ENCODE data around the gene ATP2A2. TPM values are rescaled to one million over a fixed set of nuclear protein-coding genes. Genes with fewer than 3 reads are reported as not detected.

Gene ATP2A2
- total RNA-seq, 1 donor from 2014 or later: 1,955 TPM

GRCh38 chr12:110286623-110287022 is 5.6 kb downstream of the ATP2A2 start:
- intact Hi-C loops (cut with micrococcal nuclease): no loop called here
- H3K9me3 ChIP-seq (replicated peaks): no peaks in the 10 kb centered on the region
- no peaks in the 10 kb centered on the region for H3K27me3 ChIP-seq (ENCODE audit: low read depth)
- DNase-seq: no peak
- TF ChIP-seq, protein P1, sequence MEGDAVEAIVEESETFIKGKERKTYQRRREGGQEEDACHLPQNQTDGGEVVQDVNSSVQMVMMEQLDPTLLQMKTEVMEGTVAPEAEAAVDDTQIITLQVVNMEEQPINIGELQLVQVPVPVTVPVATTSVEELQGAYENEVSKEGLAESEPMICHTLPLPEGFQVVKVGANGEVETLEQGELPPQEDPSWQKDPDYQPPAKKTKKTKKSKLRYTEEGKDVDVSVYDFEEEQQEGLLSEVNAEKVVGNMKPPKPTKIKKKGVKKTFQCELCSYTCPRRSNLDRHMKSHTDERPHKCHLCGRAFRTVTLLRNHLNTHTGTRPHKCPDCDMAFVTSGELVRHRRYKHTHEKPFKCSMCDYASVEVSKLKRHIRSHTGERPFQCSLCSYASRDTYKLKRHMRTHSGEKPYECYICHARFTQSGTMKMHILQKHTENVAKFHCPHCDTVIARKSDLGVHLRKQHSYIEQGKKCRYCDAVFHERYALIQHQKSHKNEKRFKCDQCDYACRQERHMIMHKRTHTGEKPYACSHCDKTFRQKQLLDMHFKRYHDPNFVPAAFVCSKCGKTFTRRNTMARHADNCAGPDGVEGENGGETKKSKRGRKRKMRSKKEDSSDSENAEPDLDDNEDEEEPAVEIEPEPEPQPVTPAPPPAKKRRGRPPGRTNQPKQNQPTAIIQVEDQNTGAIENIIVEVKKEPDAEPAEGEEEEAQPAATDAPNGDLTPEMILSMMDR (IDR thresholded peaks at IDR 0.05; ENCODE audit: borderline replicate concordance): no peak
- peak overlapping the region; percentile 97 for H3K27ac ChIP-seq (replicated peaks)
- H3K36me3 ChIP-seq: peaks cover 93% of the 10 kb centered on the region
- H3K4me3 ChIP-seq: peak overlapping the region; percentile 96
- peaks cover 100% of the 10 kb centered on the region for H3K4me1 ChIP-seq

DNA sequence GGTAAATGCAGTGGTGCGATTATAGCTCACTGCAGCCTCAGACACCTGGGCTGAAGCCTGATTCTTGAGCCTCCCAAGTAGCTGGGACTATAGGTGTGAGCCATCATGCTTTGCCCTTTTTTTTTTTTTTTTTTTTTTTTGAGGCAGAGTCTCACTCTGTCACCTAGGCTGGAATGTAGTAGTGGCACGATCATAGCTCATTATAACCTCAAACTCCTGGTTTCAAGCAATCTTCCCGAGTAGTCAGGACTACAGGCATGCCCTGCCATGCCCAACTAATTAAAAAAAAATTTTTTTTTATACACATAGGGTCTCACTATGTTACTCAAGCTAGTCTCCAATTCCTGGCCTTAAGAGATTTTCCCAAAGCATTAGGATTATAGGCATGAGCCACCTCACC is 6.9 kb downstream of the ATP2A2 start:
- Histone ChIP-seq H3K9me3 (replicated peaks) (no peaks in the 10 kb centered on the region), H3K27ac (replicated peaks) (peak overlapping the region; percentile 97), H3K36me3 (peaks cover 98% of the 10 kb centered on the region), H3K27me3 (ENCODE audit: low read depth) (no peaks in the 10 kb centered on the region), H3K4me3 (peak overlapping the region; percentile 96), H3K4me1 (peaks cover 100% of the 10 kb centered on the region)
- no peak for DNase-seq
- intact Hi-C loops (cut with micrococcal nuclease): no loop called here
- TF ChIP-seq, protein P1 (IDR thresholded peaks at IDR 0.05; ENCODE audit: borderline replicate concordance): no peak

GRCh38 chr12:110289044-110289710 is 8.1 kb downstream of the ATP2A2 start:
- peak overlapping the region; percentile 97 for H3K27ac ChIP-seq (replicated peaks)
- peaks cover 98% of the 10 kb centered on the region for H3K4me1 ChIP-seq
- intact Hi-C loops (cut with micrococcal nuclease): no loop called here
- TF ChIP-seq, protein P1 (IDR thresholded peaks at IDR 0.05; ENCODE audit: borderline replicate concordance): no peak
- H3K4me3 ChIP-seq: peak overlapping the region; percentile 96
- no peaks in the 10 kb centered on the region for H3K27me3 ChIP-seq (ENCODE audit: low read depth)
- DNase-seq: no peak
- H3K36me3 ChIP-seq: peaks cover 96% of the 10 kb centered on the region
- no peaks in the 10 kb centered on the region for H3K9me3 ChIP-seq (replicated peaks)

- no peak for DNase-seq
- Histone ChIP-seq H3K4me3 (peak overlapping the region; percentile 96), H3K9me3 (replicated peaks) (no peaks in the 10 kb centered on the region), H3K27me3 (ENCODE audit: low read depth) (no peaks in the 10 kb centered on the region), H3K27ac (replicated peaks) (peak overlapping the region; percentile 97), H3K36me3 (peaks cover 96% of the 10 kb centered on the region), H3K4me1 (peaks cover 98% of the 10 kb centered on the region)
- TF ChIP-seq, protein P1 (IDR thresholded peaks at IDR 0.05; ENCODE audit: borderline replicate concordance): no peak
- intact Hi-C loops (cut with micrococcal nuclease): no loop called here
Measured at GRCh38 chr12:110289711-110290078, 8.6 kb downstream of the ATP2A2 start.

DNA sequence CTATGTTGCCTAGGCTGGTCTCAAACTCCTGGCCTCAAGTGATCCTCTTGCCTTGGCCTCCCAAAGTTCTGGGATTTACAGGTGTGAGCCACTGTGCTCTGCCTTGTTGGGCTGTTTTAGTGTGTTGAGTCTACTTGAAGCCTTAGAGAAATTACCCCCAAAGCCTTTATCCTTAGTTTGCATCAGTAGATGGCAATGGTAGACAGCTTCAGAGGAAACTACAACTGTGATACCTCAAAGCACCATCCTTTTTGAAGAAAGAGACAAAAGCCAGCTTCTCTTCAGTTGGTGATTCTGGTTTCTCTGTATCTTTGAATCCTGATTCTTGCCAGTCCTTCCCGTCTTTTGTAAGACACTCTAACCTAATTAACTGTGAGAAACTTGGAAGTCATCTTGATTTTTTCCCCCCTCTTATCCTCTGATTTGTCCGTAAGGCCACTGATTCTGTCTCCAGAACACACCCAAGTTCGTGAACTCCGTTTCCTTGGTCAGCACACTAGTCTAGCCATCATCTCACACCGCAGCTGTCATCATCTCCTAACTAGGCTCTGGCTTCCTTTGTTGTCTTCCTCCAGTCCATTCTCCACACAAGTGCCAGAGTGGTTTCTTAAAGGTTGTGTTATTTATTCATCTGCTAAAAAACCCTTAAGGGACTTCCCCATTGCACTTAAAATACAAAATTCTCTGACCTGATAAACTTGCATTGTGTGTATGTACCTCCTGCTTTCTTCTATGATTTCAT is 20.2 kb downstream of the ATP2A2 start:
- Histone ChIP-seq H3K4me1 (peaks cover 92% of the 10 kb centered on the region), H3K36me3 (peaks cover 91% of the 10 kb centered on the region), H3K9me3 (replicated peaks) (no peaks in the 10 kb centered on the region), H3K4me3 (peak overlapping the region; percentile 37), H3K27ac (replicated peaks) (peak overlapping the region; percentile 6), H3K27me3 (ENCODE audit: low read depth) (no peaks in the 10 kb centered on the region)
- TF ChIP-seq, protein P1 (IDR thresholded peaks at IDR 0.05; ENCODE audit: borderline replicate concordance): no peak
- DNase-seq: no peak
- intact Hi-C loops (cut with micrococcal nuclease): no loop called here

All from left ventricle myocardium inferior (tissue), 1 donor.